IMR-90 (cell line): Measurements from ENCODE around the gene FAM89B.
"Not testable (repeated sequence)": the region's sequence is repeated elsewhere in the genome, so short reads cannot be mapped to it uniquely, and the experiment has no call there.

ENCODE experiments used
- BHLHE40 ChIP-seq: fragments of 150-350 bp; IDR thresholded peaks from 2 replicates; pipeline ENCODE4 v1.6.1; 2016; ENCODE audit warnings: mild to moderate bottlenecking, low read depth, low read length
- CEBPB ChIP-seq: IDR thresholded peaks from 2 replicates; pipeline ENCODE4 v1.6.1; 2012; ENCODE audit warnings: low read depth, low read length, improper control_type of control experiment
- CHD1 ChIP-seq: IDR thresholded peaks from 2 replicates; pipeline ENCODE4 v1.6.1; 2012; ENCODE audit warnings: low read depth, low read length, improper control_type of control experiment
- MXI1 ChIP-seq: IDR thresholded peaks from 2 replicates; pipeline ENCODE4 v1.6.1; 2012; ENCODE audit warnings: low read depth, mild to moderate bottlenecking, low read length, moderate library complexity, borderline replicate concordance
- POLR2A ChIP-seq: IDR thresholded peaks from 2 replicates; pipeline ENCODE4 v1.6.1; 2012; ENCODE audit warnings: mild to moderate bottlenecking, low read depth, low read length
- RAD21 ChIP-seq: IDR thresholded peaks from 2 replicates; pipeline ENCODE4 v1.6.1; 2012; ENCODE audit warnings: low read length, improper control_type of control experiment
- RFX5 ChIP-seq: IDR thresholded peaks from 2 replicates; pipeline ENCODE4 v1.8.0; 2012; ENCODE audit warnings: low read depth, mild to moderate bottlenecking, low read length, moderate library complexity
- SMC3 ChIP-seq: fragments of 150-350 bp; IDR thresholded peaks from 2 replicates; pipeline ENCODE4 v1.6.1; 2016; ENCODE audit warnings: low read depth, mild to moderate bottlenecking, antibody characterized with exemption, low read length, moderate library complexity
- TF ChIP-seq, protein P1 (sequence below): fragments of 150-350 bp; IDR thresholded peaks from 2 replicates; pipeline ENCODE4 v1.6.1; 2016; ENCODE audit warnings: low read depth, mild to moderate bottlenecking, low read length, moderate library complexity, borderline replicate concordance
- TF ChIP-seq, protein P2 (sequence below): fragments of 150-350 bp; IDR thresholded peaks from 2 replicates; pipeline ENCODE4 v1.6.1; 2017; ENCODE audit warnings: mild to moderate bottlenecking, antibody characterized with exemption, low read length, low read depth
- TF ChIP-seq, protein P3 (sequence below): conservative IDR thresholded peaks from 2 replicates; pipeline ENCODE4 v1.5.1; 2012; ENCODE audit warnings: mild to moderate bottlenecking, low read depth, low read length, improper control_type of control experiment

DNA sequence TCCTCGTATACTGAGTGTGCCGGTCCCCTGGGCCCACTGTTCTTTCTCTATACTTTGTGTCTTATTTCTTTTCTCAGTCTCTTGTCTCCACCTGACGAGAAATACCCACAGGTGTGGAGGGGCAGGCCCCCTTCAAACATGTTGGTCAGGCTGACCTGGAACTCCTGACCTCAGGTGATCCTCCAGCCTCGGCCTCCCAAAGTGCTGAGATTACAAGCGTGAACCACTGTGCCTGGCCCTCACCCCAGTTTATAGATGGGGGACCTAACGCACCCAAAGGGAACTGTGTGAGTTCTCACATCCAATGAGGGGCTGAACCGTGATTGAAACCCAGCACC, 48.7 kb upstream of the FAM89B start:
- not testable (repeated sequence) for TF ChIP-seq BHLHE40, SMC3, CEBPB, RFX5, POLR2A, MXI1, RAD21, CHD1
- TF ChIP-seq, protein P1, sequence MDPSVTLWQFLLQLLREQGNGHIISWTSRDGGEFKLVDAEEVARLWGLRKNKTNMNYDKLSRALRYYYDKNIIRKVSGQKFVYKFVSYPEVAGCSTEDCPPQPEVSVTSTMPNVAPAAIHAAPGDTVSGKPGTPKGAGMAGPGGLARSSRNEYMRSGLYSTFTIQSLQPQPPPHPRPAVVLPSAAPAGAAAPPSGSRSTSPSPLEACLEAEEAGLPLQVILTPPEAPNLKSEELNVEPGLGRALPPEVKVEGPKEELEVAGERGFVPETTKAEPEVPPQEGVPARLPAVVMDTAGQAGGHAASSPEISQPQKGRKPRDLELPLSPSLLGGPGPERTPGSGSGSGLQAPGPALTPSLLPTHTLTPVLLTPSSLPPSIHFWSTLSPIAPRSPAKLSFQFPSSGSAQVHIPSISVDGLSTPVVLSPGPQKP = not testable (repeated sequence)
- TF ChIP-seq, protein P2, sequence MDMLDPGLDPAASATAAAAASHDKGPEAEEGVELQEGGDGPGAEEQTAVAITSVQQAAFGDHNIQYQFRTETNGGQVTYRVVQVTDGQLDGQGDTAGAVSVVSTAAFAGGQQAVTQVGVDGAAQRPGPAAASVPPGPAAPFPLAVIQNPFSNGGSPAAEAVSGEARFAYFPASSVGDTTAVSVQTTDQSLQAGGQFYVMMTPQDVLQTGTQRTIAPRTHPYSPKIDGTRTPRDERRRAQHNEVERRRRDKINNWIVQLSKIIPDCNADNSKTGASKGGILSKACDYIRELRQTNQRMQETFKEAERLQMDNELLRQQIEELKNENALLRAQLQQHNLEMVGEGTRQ = not testable (repeated sequence)
- TF ChIP-seq, protein P3, sequence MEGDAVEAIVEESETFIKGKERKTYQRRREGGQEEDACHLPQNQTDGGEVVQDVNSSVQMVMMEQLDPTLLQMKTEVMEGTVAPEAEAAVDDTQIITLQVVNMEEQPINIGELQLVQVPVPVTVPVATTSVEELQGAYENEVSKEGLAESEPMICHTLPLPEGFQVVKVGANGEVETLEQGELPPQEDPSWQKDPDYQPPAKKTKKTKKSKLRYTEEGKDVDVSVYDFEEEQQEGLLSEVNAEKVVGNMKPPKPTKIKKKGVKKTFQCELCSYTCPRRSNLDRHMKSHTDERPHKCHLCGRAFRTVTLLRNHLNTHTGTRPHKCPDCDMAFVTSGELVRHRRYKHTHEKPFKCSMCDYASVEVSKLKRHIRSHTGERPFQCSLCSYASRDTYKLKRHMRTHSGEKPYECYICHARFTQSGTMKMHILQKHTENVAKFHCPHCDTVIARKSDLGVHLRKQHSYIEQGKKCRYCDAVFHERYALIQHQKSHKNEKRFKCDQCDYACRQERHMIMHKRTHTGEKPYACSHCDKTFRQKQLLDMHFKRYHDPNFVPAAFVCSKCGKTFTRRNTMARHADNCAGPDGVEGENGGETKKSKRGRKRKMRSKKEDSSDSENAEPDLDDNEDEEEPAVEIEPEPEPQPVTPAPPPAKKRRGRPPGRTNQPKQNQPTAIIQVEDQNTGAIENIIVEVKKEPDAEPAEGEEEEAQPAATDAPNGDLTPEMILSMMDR = not testable (repeated sequence)
